Nucleus accumbens (tissue), 56 donors: ENCODE results near the gene EFNA3.
A peak's percentile ranks its signal among the peaks of the same experiment; 100 is the strongest.

Experiments used
- DNase-seq, 56 donors: peaks; one replicate each; lab custom pipeline; 2025; lab: John Stamatoyannopoulos, UW

The EFNA3 gene

GRCh38 chr1:155081472-155082300 is 3.0 kb downstream of the EFNA3 start:
- peak in 17 of 56 donors; percentile 9 to 64 (median 34) for DNase-seq

GRCh38 chr1:155082301-155083051 is 3.8 kb downstream of the EFNA3 start:
- DNase-seq, result peak in 13 of 56 donors; percentile 9 to 63 (median 22)

GRCh38 chr1:155083052-155083541 is 4.5 kb downstream of the EFNA3 start:
- no peak for DNase-seq

- DNase-seq, result peak in 23 of 56 donors; percentile 12 to 67 (median 37)
Measured at GRCh38 chr1:155083865-155084721, 5.5 kb downstream of the EFNA3 start.

- peak in 55 of 56 donors; percentile 66 to 97 (median 91) for DNase-seq
Measured at GRCh38 chr1:155084722-155085503, 6.3 kb downstream of the EFNA3 start.

GRCh38 chr1:155085504-155086127 is 7.0 kb downstream of the EFNA3 start:
- peak in 12 of 56 donors; percentile 32 to 58 (median 46) for DNase-seq

GRCh38 chr1:155086128-155086741 is 7.6 kb downstream of the EFNA3 start:
- peak in 37 of 56 donors; percentile 20 to 79 (median 46) for DNase-seq

- no peak for DNase-seq
Measured at GRCh38 chr1:155086856-155087535, 8.4 kb downstream of the EFNA3 start.

- DNase-seq, result peak in 51 of 56 donors; percentile 28 to 86 (median 62)
Measured at GRCh38 chr1:155091071-155092051, 12.7 kb downstream of the EFNA3 start.

- DNase-seq, result no peak
Measured at GRCh38 chr1:155092131-155092530, 13.5 kb downstream of the EFNA3 start.

GRCh38 chr1:155092641-155093040 is 14.0 kb downstream of the EFNA3 start:
- DNase-seq, result no peak

- peak in 40 of 56 donors; percentile 19 to 76 (median 48) for DNase-seq
Measured at GRCh38 chr1:155093911-155094621, 15.4 kb downstream of the EFNA3 start.

GRCh38 chr1:155094622-155094948 is 15.9 kb downstream of the EFNA3 start:
- no peak for DNase-seq

GRCh38 chr1:155099331-155099730 is 20.7 kb downstream of the EFNA3 start:
- no peak for DNase-seq

GRCh38 chr1:155103325-155103724 is 24.7 kb downstream of the EFNA3 start:
- no peak for DNase-seq
